ENCODE measurements around the gene RABGAP1L.

GRCh38 chr1:174960362-174960761, 801.0 kb downstream of the RABGAP1L start:
- TF ChIP-seq CTCF (IDR thresholded peaks at IDR 0.05 in 2 of 3, conservative IDR thresholded peaks at IDR 0.05 in 1 of 3; ENCODE audit: control insufficient read depth in 2 of 3, extremely low read depth in 1 of 3, insufficient read depth in 1 of 3, low read depth in 3 of 3, low read length in 3 of 3) (no peak), BCL3 (IDR thresholded peaks at IDR 0.05; ENCODE audit: borderline replicate concordance, insufficient read depth, low read depth, low read length, poor library complexity, severe bottlenecking) (no peak), PML (IDR thresholded peaks at IDR 0.05; ENCODE audit: low read length) (no peak), CEBPB (IDR thresholded peaks at IDR 0.05; ENCODE audit: borderline replicate concordance in 1 of 2, low read depth in 2 of 2, low read length in 2 of 2) (no peak), EP300 (IDR thresholded peaks at IDR 0.05; ENCODE audit: borderline replicate concordance in 1 of 2, control insufficient read depth in 1 of 2, low read depth in 2 of 2, low read length in 2 of 2) (no peak), BCL11A (IDR thresholded peaks at IDR 0.05; ENCODE audit: low read depth, low read length) (no peak), CEBPZ (IDR thresholded peaks at IDR 0.05; ENCODE audit: low read depth, low read length) (no peak), NR2C2 (IDR thresholded peaks at IDR 0.05; ENCODE audit: borderline replicate concordance, control insufficient read depth, insufficient read length, low read depth) (no peak)

All from GM12878 (cell line).